ENCODE measurements around the gene KCNIP3.

The KCNIP3 gene

GRCh38 chr2:95391641-95392310, 94.6 kb downstream of the KCNIP3 start:
- H3K36me3 ChIP-seq (replicated peaks in 1 of 2; ENCODE audit: control insufficient read depth in 2 of 2, insufficient read depth in 2 of 2, low read length in 2 of 2): no peaks in the 10 kb centered on the region
- no CpG with 5 or more reads among the region's 8 CpGs for WGBS, 2 donors (ENCODE audit: extremely low coverage in 2 of 2, insufficient read length in 2 of 2, insufficient replicate concordance in 1 of 2)
- H3K4me1 ChIP-seq (ENCODE audit: control insufficient read depth in 2 of 2, insufficient read depth in 1 of 2, low read depth in 1 of 2, low read length in 2 of 2): no peaks in the 10 kb centered on the region
- no peak overlapping the region for H2BK5ac ChIP-seq (ENCODE audit: low read length)
- no peak overlapping the region for H2BK120ac ChIP-seq (ENCODE audit: low read depth, low read length)
- H3K14ac ChIP-seq (ENCODE audit: low read length): no peak overlapping the region
- no peak overlapping the region for H3K4me2 ChIP-seq (ENCODE audit: insufficient read depth, low read length, poor library complexity, severe bottlenecking)
- H3K27ac ChIP-seq (replicated peaks; ENCODE audit: low read length): no peak overlapping the region
- H3K27me3 ChIP-seq (ENCODE audit: control insufficient read depth in 3 of 3, insufficient read depth in 3 of 3, low read depth in 1 of 3, low read length in 3 of 3): no peaks in the 10 kb centered on the region
- H3K18ac ChIP-seq (ENCODE audit: low read length): no peak overlapping the region
- no peaks in the 10 kb centered on the region for H3K9me3 ChIP-seq (replicated peaks in 1 of 2; ENCODE audit: control insufficient read depth in 2 of 2, insufficient read depth in 1 of 2, low read depth in 1 of 2, low read length in 2 of 2)
- H2AK5ac ChIP-seq (ENCODE audit: low read depth, low read length): peak overlapping the region; percentile 49
- no peak for DNase-seq (ENCODE audit: low spot score)
- H4K8ac ChIP-seq (ENCODE audit: low read depth, low read length): no peak overlapping the region
- H4K91ac ChIP-seq (ENCODE audit: low read depth, low read length, poor library complexity): no peak overlapping the region
- no peak overlapping the region for H2BK15ac ChIP-seq (ENCODE audit: low read length)
- H3K79me1 ChIP-seq (ENCODE audit: low read depth, low read length): no peaks in the 10 kb centered on the region
- no peak overlapping the region for H3K4ac ChIP-seq (ENCODE audit: low read length)
- H2BK12ac ChIP-seq (ENCODE audit: low read length): no peak overlapping the region
- no peak overlapping the region for H3K23ac ChIP-seq (ENCODE audit: low read depth, low read length, poor library complexity)
- no peak overlapping the region for H2AFZ ChIP-seq (ENCODE audit: low read length)
- no peak overlapping the region for H3K4me3 ChIP-seq (ENCODE audit: low read length in 2 of 2)
- no peak overlapping the region for H3K9ac ChIP-seq (ENCODE audit: low read depth, low read length, poor library complexity)

- Histone ChIP-seq H3K4me3 (ENCODE audit: low read length in 2 of 2) (no peak overlapping the region), H4K8ac (ENCODE audit: low read depth, low read length) (no peak overlapping the region), H3K79me1 (ENCODE audit: low read depth, low read length) (no peaks in the 10 kb centered on the region), H3K27ac (replicated peaks; ENCODE audit: low read length) (no peak overlapping the region), H3K18ac (ENCODE audit: low read length) (no peak overlapping the region), H2BK5ac (ENCODE audit: low read length) (no peak overlapping the region), H3K36me3 (replicated peaks in 1 of 2; ENCODE audit: control insufficient read depth in 2 of 2, insufficient read depth in 2 of 2, low read length in 2 of 2) (no peaks in the 10 kb centered on the region), H2BK12ac (ENCODE audit: low read length) (no peak overlapping the region), H4K91ac (ENCODE audit: low read depth, low read length, poor library complexity) (no peak overlapping the region), H3K9ac (ENCODE audit: low read depth, low read length, poor library complexity) (no peak overlapping the region), H2AFZ (ENCODE audit: low read length) (no peak overlapping the region), H2BK15ac (ENCODE audit: low read length) (no peak overlapping the region), H3K4ac (ENCODE audit: low read length) (no peak overlapping the region), H2AK5ac (ENCODE audit: low read depth, low read length) (no peak overlapping the region), H3K27me3 (ENCODE audit: control insufficient read depth in 3 of 3, insufficient read depth in 3 of 3, low read depth in 1 of 3, low read length in 3 of 3) (no peaks in the 10 kb centered on the region), H3K4me2 (ENCODE audit: insufficient read depth, low read length, poor library complexity, severe bottlenecking) (no peak overlapping the region), H3K4me1 (ENCODE audit: control insufficient read depth in 2 of 2, insufficient read depth in 1 of 2, low read depth in 1 of 2, low read length in 2 of 2) (no peaks in the 10 kb centered on the region), H3K9me3 (replicated peaks in 1 of 2; ENCODE audit: control insufficient read depth in 2 of 2, insufficient read depth in 1 of 2, low read depth in 1 of 2, low read length in 2 of 2) (no peaks in the 10 kb centered on the region), H2BK120ac (ENCODE audit: low read depth, low read length) (no peak overlapping the region), H3K14ac (ENCODE audit: low read length) (no peak overlapping the region), H3K23ac (ENCODE audit: low read depth, low read length, poor library complexity) (no peak overlapping the region)
- no peak for DNase-seq (ENCODE audit: low spot score)
- no CpG with 5 or more reads among the region's 6 CpGs for WGBS, 2 donors (ENCODE audit: extremely low coverage in 2 of 2, insufficient read length in 2 of 2, insufficient replicate concordance in 1 of 2)
These were observed 95.2 kb downstream of the KCNIP3 start for GRCh38 chr2:95392320-95392719.

GRCh38 chr2:95392730-95393455, 95.7 kb downstream of the KCNIP3 start:
- Histone ChIP-seq H3K9me3 (replicated peaks in 1 of 2; ENCODE audit: control insufficient read depth in 2 of 2, insufficient read depth in 1 of 2, low read depth in 1 of 2, low read length in 2 of 2) (no peaks in the 10 kb centered on the region), H3K36me3 (replicated peaks in 1 of 2; ENCODE audit: control insufficient read depth in 2 of 2, insufficient read depth in 2 of 2, low read length in 2 of 2) (no peaks in the 10 kb centered on the region), H2AFZ (ENCODE audit: low read length) (no peak overlapping the region), H2BK15ac (ENCODE audit: low read length) (no peak overlapping the region), H2BK12ac (ENCODE audit: low read length) (no peak overlapping the region), H3K79me1 (ENCODE audit: low read depth, low read length) (no peaks in the 10 kb centered on the region), H2AK5ac (ENCODE audit: low read depth, low read length) (no peak overlapping the region), H3K9ac (ENCODE audit: low read depth, low read length, poor library complexity) (no peak overlapping the region), H3K18ac (ENCODE audit: low read length) (no peak overlapping the region), H3K4me2 (ENCODE audit: insufficient read depth, low read length, poor library complexity, severe bottlenecking) (no peak overlapping the region), H3K27ac (replicated peaks; ENCODE audit: low read length) (no peak overlapping the region), H3K27me3 (ENCODE audit: control insufficient read depth in 3 of 3, insufficient read depth in 3 of 3, low read depth in 1 of 3, low read length in 3 of 3) (no peaks in the 10 kb centered on the region), H3K4ac (ENCODE audit: low read length) (no peak overlapping the region), H3K4me3 (ENCODE audit: low read length in 2 of 2) (no peak overlapping the region), H4K91ac (ENCODE audit: low read depth, low read length, poor library complexity) (no peak overlapping the region), H2BK5ac (ENCODE audit: low read length) (no peak overlapping the region), H3K23ac (ENCODE audit: low read depth, low read length, poor library complexity) (no peak overlapping the region), H3K14ac (ENCODE audit: low read length) (no peak overlapping the region), H3K4me1 (ENCODE audit: control insufficient read depth in 2 of 2, insufficient read depth in 1 of 2, low read depth in 1 of 2, low read length in 2 of 2) (no peaks in the 10 kb centered on the region), H2BK120ac (ENCODE audit: low read depth, low read length) (no peak overlapping the region), H4K8ac (ENCODE audit: low read depth, low read length) (no peak overlapping the region)
- no peak for DNase-seq (ENCODE audit: low spot score)
- WGBS, 2 donors (ENCODE audit: extremely low coverage in 2 of 2, insufficient read length in 2 of 2, insufficient replicate concordance in 1 of 2): no CpG with 5 or more reads among the region's 8 CpGs

- H3K18ac ChIP-seq (ENCODE audit: low read length): no peak overlapping the region
- H2AK5ac ChIP-seq (ENCODE audit: low read depth, low read length): no peak overlapping the region
- no peak for DNase-seq (ENCODE audit: low spot score)
- H2BK15ac ChIP-seq (ENCODE audit: low read length): no peak overlapping the region
- no peak overlapping the region for H3K4ac ChIP-seq (ENCODE audit: low read length)
- no peak overlapping the region for H2BK120ac ChIP-seq (ENCODE audit: low read depth, low read length)
- no peak overlapping the region for H3K27ac ChIP-seq (replicated peaks; ENCODE audit: low read length)
- H3K79me1 ChIP-seq (ENCODE audit: low read depth, low read length): no peaks in the 10 kb centered on the region
- H4K8ac ChIP-seq (ENCODE audit: low read depth, low read length): no peak overlapping the region
- no peak overlapping the region for H3K14ac ChIP-seq (ENCODE audit: low read length)
- no CpG with 5 or more reads among the region's 6 CpGs for WGBS, 2 donors (ENCODE audit: extremely low coverage in 2 of 2, insufficient read length in 2 of 2, insufficient replicate concordance in 1 of 2)
- no peak overlapping the region for H3K23ac ChIP-seq (ENCODE audit: low read depth, low read length, poor library complexity)
- no peak overlapping the region for H3K4me2 ChIP-seq (ENCODE audit: insufficient read depth, low read length, poor library complexity, severe bottlenecking)
- H2BK12ac ChIP-seq (ENCODE audit: low read length): no peak overlapping the region
- H3K4me1 ChIP-seq (ENCODE audit: control insufficient read depth in 2 of 2, insufficient read depth in 1 of 2, low read depth in 1 of 2, low read length in 2 of 2): no peaks in the 10 kb centered on the region
- H4K91ac ChIP-seq (ENCODE audit: low read depth, low read length, poor library complexity): no peak overlapping the region
- no peaks in the 10 kb centered on the region for H3K36me3 ChIP-seq (replicated peaks in 1 of 2; ENCODE audit: control insufficient read depth in 2 of 2, insufficient read depth in 2 of 2, low read length in 2 of 2)
- H2AFZ ChIP-seq (ENCODE audit: low read length): no peak overlapping the region
- no peaks in the 10 kb centered on the region for H3K9me3 ChIP-seq (replicated peaks in 1 of 2; ENCODE audit: control insufficient read depth in 2 of 2, insufficient read depth in 1 of 2, low read depth in 1 of 2, low read length in 2 of 2)
- H3K9ac ChIP-seq (ENCODE audit: low read depth, low read length, poor library complexity): peak overlapping the region; percentile 13
- no peak overlapping the region for H3K4me3 ChIP-seq (ENCODE audit: low read length in 2 of 2)
- no peak overlapping the region for H2BK5ac ChIP-seq (ENCODE audit: low read length)
- H3K27me3 ChIP-seq (ENCODE audit: control insufficient read depth in 3 of 3, insufficient read depth in 3 of 3, low read depth in 1 of 3, low read length in 3 of 3): no peaks in the 10 kb centered on the region
These were observed 96.8 kb downstream of the KCNIP3 start for GRCh38 chr2:95393901-95394300.

All from neuronal stem cell (in vitro differentiated cells).